Measurements from ENCODE around the gene FAAH.

FAAH gene

GRCh38 chr1:46437723-46438122 is 43.6 kb downstream of the FAAH start:
- no peaks in the 10 kb centered on the region for H3K9me3 ChIP-seq (ENCODE audit: severe bottlenecking)
- TF ChIP-seq CTCF (IDR thresholded peaks at IDR 0.05; ENCODE audit: low read depth, low read length) = no peak
- no peak for DNase-seq
- no peak overlapping the region for H3K27ac ChIP-seq
- H3K36me3 ChIP-seq = no peaks in the 10 kb centered on the region
- no peaks in the 10 kb centered on the region for H3K27me3 ChIP-seq (ENCODE audit: insufficient read depth, low read depth, severe bottlenecking)
- H3K4me3 ChIP-seq (ENCODE audit: low read depth, low read length) = no peak overlapping the region

GRCh38 chr1:46438346-46438745 is 44.2 kb downstream of the FAAH start:
- Histone ChIP-seq H3K4me3 (ENCODE audit: low read depth, low read length) (no peak overlapping the region), H3K9me3 (ENCODE audit: severe bottlenecking) (no peaks in the 10 kb centered on the region), H3K36me3 (no peaks in the 10 kb centered on the region), H3K27me3 (ENCODE audit: insufficient read depth, low read depth, severe bottlenecking) (no peaks in the 10 kb centered on the region), H3K27ac (no peak overlapping the region)
- DNase-seq = no peak
- TF ChIP-seq CTCF (IDR thresholded peaks at IDR 0.05; ENCODE audit: low read depth, low read length) = no peak

GRCh38 chr1:46440478-46440877 is 46.4 kb downstream of the FAAH start:
- Histone ChIP-seq H3K4me3 (ENCODE audit: low read depth, low read length) (no peak overlapping the region), H3K27ac (no peak overlapping the region), H3K36me3 (no peaks in the 10 kb centered on the region), H3K27me3 (ENCODE audit: insufficient read depth, low read depth, severe bottlenecking) (no peaks in the 10 kb centered on the region), H3K9me3 (ENCODE audit: severe bottlenecking) (no peaks in the 10 kb centered on the region)
- DNase-seq = no peak
- no peak for TF ChIP-seq CTCF (IDR thresholded peaks at IDR 0.05; ENCODE audit: low read depth, low read length)

GRCh38 chr1:46442317-46443161 is 48.4 kb downstream of the FAAH start:
- no peaks in the 10 kb centered on the region for H3K36me3 ChIP-seq
- TF ChIP-seq CTCF (IDR thresholded peaks at IDR 0.05; ENCODE audit: low read depth, low read length) = peak; percentile 93
- DNase-seq = peak; percentile 94
- no peaks in the 10 kb centered on the region for H3K9me3 ChIP-seq (ENCODE audit: severe bottlenecking)
- H3K27ac ChIP-seq = peak overlapping the region; percentile 35; the same call in 1 of the 2 replicates
- no peaks in the 10 kb centered on the region for H3K27me3 ChIP-seq (ENCODE audit: insufficient read depth, low read depth, severe bottlenecking)
- H3K4me3 ChIP-seq (ENCODE audit: low read depth, low read length) = peak overlapping the region; percentile 39

DNA sequence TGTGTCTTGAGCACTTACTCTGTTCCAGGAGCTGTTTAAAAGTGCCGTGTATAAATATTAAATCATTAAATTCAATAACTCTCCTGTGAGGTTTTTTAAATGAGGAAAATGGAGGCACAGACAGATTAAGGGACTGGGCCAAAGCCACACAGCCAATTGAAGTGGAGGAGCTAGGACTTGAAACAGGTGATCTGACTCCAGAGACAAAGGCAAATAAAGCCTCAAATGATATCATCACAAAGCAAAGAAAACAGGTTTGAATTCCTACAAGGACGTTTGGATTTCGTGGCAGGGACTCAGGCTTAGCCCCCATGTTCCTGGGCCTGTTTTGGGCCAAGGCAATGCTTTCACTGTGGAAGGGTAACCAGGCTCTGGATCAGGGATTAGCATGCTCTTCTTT is 50.3 kb downstream of the FAAH start:
- TF ChIP-seq CTCF (IDR thresholded peaks at IDR 0.05; ENCODE audit: low read depth, low read length) = no peak
- Histone ChIP-seq H3K9me3 (ENCODE audit: severe bottlenecking) (no peaks in the 10 kb centered on the region), H3K27ac (no peak overlapping the region), H3K27me3 (ENCODE audit: insufficient read depth, low read depth, severe bottlenecking) (no peaks in the 10 kb centered on the region), H3K36me3 (no peaks in the 10 kb centered on the region), H3K4me3 (ENCODE audit: low read depth, low read length) (no peak overlapping the region)
- no peak for DNase-seq
